ENCODE results near the gene IPO13. TPM values are rescaled to one million over a fixed set of nuclear protein-coding genes. Genes with fewer than 3 reads are reported as not detected.

Gene IPO13
- total RNA-seq, 2 donors from 2014 or later, result 16.0 to 16.6 TPM

DNA sequence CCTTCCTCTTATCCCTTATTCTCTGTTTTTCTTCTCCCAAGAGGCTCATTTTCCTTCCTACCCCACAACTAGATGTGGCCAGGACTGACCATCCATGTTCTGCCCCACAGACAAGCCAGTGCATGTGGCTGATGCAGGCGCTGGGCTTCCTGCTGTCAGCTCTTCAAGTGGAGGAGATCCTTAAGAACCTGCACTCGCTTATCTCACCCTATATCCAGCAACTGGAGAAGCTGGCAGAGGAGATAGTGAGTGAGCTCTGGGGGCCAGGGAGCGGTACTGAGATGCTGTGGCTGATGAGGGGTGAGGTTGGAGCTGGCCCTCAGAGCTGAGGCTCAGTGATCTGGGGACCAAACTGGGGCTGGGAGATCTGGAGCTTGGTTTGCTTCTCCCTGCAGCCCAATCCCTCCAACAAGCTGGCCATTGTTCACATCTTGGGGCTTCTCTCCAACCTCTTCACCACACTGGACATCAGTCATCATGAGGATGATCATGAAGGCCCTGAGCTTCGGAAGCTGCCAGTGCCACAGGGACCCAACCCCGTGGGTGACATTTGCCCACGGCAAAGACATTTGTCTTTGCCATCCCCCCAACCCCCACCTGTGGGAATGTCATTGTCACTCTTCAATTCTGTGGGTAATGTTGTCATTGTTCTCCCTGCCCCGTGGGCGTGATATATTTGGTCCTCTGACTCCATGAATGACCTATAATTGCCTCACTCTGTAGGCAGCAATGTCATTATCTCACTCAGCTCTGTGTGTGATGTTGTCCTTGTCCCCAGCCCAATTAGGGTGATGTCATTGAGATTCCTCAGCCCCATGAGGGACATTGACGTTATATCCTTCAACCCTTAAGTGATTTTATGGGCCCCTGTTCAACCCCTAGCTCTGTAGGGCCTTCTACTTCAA is 11.9 kb downstream of the IPO13 start:
- no peak overlapping the region for H3K27ac Mint-ChIP-seq
- H3K9me3 Mint-ChIP-seq, result no peaks in the 10 kb centered on the region
- DNase-seq (ENCODE audit: low spot score in 2 of 2) (no peak), ATAC-seq (no peak)
- H3K36me3 Mint-ChIP-seq, result peaks cover 0 to 5% of the 10 kb centered on the region in 2 donors

DNA sequence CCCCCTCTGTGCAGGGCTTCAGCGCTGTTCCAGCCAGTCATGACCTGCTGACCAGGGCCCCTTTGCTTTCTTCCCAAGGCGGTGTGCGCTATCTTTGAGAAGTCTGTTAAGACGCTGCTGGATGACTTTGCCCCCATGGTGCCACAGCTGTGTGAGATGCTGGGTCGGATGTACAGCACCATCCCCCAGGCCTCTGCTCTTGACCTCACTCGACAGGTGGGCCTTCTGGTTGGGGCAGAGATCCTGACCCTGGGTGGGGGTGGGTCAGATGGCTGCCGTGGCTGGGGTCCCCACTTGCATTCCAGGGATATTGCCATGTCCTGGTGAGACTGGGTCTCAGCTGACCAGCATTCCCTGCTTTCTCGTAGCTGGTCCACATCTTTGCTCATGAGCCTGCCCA is 14.0 kb downstream of the IPO13 start:
- no peak overlapping the region for H3K27ac Mint-ChIP-seq
- peaks cover 0 to 5% of the 10 kb centered on the region in 2 donors for H3K36me3 Mint-ChIP-seq
- no peaks in the 10 kb centered on the region for H3K9me3 Mint-ChIP-seq
- ATAC-seq (no peak), DNase-seq (ENCODE audit: low spot score in 2 of 2) (no peak)

DNA sequence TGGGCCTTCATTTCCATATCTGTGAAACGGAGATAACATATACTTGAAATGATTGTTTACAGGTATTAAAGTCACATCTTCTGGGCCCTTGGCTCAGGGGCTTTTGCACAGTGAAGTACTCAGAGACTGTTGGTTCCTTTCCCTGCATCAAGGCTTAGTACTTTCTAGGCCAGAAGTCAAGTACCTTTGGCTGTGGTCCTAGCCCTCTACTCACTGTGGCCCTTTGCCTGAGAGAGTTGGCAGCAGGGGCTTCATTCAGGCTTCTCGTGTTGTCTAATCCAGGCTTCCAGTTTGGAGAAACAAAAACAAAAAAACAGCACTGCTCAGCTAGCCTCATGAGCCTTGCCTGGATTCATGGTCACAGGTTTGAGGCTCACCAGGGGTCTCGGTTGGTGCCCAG is 14.9 kb downstream of the IPO13 start:
- Mint-ChIP-seq H3K36me3 (peaks cover 0 to 5% of the 10 kb centered on the region in 2 donors), H3K27ac (no peak overlapping the region), H3K9me3 (no peaks in the 10 kb centered on the region)
- no peak for DNase-seq (ENCODE audit: low spot score in 2 of 2)
- ATAC-seq, result no peak

DNA sequence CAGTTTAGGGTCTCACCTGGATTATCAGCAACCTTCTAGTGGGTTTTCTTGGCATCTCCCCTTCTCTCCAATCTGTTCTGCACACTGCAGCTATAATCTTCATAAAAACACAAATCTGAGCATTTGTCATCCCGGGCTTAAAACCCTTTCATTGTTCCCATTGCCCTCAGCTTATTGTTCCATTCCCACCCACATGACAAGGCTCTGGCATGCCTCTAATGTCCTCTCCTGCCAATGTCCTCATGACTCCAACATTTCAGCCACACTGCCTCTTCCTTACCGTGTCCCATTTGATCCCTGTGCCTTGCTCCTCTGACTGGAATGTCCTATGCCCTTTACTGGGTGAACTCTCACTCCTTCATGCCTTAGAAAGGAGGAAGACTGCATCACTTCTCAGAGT is 15.6 kb downstream of the IPO13 start:
- ATAC-seq (no peak), DNase-seq (ENCODE audit: low spot score in 2 of 2) (no peak)
- Mint-ChIP-seq H3K36me3 (peaks cover 0 to 5% of the 10 kb centered on the region in 2 donors), H3K9me3 (no peaks in the 10 kb centered on the region), H3K27ac (no peak overlapping the region)

DNA sequence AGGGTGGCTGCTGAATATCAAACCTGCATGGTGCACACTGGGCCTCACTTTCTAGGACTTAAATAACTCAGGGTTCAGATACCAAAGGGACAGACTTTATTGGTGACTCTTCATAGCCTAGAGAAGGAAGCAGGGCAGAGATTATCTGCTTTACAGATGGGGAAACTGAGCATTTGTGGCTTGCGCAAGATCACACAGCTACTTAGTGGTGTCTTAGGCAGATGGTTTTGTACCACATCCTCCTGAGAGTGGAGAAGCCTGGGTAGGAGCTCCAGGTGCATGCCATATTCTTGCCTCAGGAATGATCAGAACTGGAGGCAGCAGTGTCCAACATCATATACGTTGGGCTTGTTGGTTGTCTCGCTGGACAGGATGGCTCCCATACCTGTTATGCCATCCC is 16.3 kb downstream of the IPO13 start:
- Mint-ChIP-seq H3K36me3 (peaks cover 0 to 5% of the 10 kb centered on the region in 2 donors), H3K9me3 (no peaks in the 10 kb centered on the region), H3K27ac (no peak overlapping the region)
- ATAC-seq (no peak), DNase-seq (ENCODE audit: low spot score in 2 of 2) (no peak)

DNA sequence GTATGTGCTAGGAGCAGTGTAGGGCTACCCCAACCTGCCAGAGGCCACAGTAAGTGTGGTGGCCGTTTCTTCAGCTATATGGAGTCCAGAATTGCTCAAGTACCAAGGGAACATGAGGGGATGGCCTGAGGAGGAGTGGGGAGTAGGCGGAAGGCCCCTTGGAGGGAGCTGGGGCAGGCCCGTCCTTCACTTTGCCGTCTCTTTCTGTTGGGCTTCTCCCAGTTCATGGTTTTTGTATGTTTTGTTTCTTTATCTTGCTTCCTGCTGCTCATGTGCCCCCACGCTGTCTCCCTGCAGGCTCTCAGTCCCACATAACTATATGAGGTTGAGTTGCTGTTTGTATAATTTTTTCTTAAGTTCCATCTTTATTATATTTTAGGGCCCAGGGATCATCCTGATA is 17.1 kb downstream of the IPO13 start:
- Mint-ChIP-seq H3K9me3 (no peaks in the 10 kb centered on the region), H3K36me3 (peaks cover 0 to 5% of the 10 kb centered on the region in 2 donors)
- ATAC-seq, result no peak

DNA sequence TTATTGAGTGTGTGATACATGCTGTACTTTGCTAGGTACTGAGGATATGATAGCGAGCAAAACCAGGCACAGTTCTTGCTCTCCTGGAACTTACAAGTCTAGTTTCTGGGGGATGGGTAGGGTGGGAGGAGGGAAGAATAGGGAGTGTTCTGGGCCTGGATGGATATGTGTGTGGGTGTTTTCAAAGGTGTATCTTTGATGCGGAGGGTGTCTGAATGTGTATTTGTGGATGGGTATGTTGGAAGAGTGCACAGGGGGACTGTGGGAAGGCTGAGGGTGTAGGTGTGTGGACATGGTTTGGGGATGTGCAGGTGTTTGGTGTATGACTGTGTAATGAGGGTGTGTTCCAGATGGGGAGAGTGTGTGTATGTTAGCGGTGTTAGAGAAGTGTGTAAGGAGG is 18.6 kb downstream of the IPO13 start:
- no peaks in the 10 kb centered on the region for H3K9me3 Mint-ChIP-seq

More for the DNA sequence above, 17.1 kb downstream of the IPO13 start:
- no peak overlapping the region for H3K27ac Mint-ChIP-seq
- DNase-seq (ENCODE audit: low spot score in 2 of 2), result no peak

DNA sequence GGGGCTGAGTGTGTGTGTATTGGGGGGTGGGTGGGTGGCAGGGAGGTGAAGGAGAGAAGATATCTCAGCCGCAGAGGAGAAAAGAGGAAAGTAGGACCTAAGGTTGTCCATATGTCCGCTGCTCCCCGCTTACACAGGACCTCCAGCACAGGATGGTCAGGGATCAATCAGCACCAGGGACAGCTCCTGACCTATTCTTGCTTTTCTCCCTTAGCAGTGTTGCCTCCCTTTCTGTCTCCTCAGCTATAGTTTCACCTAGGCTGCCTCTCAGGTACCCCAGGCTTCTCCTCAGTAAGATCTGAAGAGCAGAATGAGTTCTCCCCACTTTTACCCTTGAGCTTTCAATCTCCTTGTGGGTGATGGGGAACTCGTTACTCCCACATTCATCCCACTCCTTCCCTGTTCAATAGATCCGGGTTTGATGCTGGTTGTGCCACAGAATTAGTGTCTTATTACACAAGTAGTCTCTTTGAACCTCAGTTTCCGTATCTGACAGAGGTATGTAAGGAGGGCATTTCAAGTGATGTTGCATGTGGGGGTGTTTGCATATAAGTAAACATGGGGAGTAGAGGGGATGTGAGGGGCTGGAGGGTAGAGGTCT is 21.7 kb downstream of the IPO13 start:
- no peaks in the 10 kb centered on the region for H3K9me3 Mint-ChIP-seq
- ATAC-seq, result no peak
- no peak overlapping the region for H3K27ac Mint-ChIP-seq
- H3K36me3 Mint-ChIP-seq, result peaks cover 4 to 11% of the 10 kb centered on the region in 2 donors
- DNase-seq (ENCODE audit: low spot score in 2 of 2), result no peak

More for the DNA sequence above, 18.6 kb downstream of the IPO13 start:
- DNase-seq (ENCODE audit: low spot score in 2 of 2) (no peak), ATAC-seq (no peak)
- Mint-ChIP-seq H3K27ac (no peak overlapping the region), H3K36me3 (peaks cover 0 to 11% of the 10 kb centered on the region in 2 donors)

DNA sequence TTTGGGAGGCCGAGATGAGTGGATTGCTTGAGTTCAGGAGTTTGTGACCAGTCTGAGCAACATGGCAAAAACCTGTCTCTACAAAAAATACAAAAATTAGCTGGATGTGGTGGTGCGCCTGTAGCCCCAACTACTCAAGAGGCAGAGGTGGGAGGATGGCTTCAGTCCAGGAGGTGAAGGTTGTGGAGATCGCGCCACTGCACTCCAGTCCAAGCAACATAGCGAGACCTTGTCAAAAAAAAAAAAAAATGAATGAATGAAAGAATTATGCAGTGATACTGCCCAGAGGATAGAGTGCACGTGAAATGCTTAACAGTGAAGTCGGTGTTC is 22.6 kb downstream of the IPO13 start:
- no peaks in the 10 kb centered on the region for H3K9me3 Mint-ChIP-seq
- peaks cover 6 to 16% of the 10 kb centered on the region in 2 donors for H3K36me3 Mint-ChIP-seq
- DNase-seq (ENCODE audit: low spot score in 2 of 2) (no peak), ATAC-seq (no peak)
- H3K27ac Mint-ChIP-seq, result peak overlapping the region in 1 of 2 donors; percentile 88

DNA sequence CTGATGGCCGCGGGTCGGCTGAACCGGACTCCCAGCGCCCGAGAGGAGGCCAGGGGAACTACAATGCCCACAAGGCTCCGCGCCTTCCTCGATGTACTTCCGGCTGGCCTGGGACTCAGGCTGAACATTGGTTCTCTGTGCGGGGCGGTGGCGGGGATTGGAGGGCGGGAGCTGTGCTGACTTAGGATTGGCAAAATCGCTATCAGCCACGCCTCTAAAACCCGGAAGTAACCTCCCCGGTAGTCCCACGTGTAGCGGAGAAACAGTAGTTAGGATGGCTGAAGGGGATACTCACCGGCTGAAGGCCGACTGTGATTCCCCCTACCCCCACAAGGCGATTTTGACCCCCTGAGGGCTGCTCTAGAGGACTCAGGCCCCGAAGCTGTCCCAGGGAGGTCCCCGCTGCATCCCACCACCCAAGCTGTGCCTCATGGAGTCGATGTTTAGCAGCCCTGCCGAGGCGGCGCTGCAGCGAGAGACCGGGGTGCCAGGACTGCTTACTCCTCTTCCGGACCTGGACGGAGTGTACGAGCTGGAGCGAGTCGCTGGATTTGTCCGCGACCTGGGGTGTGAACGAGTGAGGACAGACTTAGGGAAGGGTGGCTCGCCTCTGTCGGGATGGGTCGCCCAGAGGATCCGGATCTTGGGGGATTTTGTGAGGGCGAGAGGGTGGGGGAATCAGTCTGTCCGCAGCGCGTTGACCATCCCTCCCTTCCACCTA is 23.2 kb downstream of the IPO13 start, which contains the start of gene DPH2:
Gene DPH2, plus strand, starts transcription at position 265 of the 721 bp plus-strand sequence. Its CDS starts 166 bp downstream, at position 431.
- DNase-seq (ENCODE audit: low spot score in 2 of 2) (peak; percentile 88 to 92), ATAC-seq (peak; percentile 91 to 95)

DNA sequence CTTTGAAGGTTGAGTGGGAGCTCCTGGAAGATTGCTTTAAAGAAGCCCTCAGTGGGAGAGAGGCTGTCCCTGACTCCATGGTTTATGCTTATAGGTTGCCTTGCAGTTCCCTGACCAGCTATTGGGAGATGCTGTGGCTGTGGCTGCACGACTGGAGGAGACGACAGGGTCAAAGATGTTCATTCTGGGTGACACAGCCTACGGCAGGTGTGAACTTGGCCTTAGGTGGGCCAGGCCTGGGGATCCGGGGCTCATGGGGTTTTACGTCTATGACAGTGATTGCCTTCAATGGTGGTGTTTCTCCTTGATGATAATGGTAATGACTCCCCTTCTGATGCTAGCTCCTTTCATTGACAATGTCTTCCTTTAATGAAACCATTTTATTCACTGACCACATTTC is 23.8 kb downstream of the IPO13 start:
- DNase-seq (ENCODE audit: low spot score in 2 of 2) (no peak), ATAC-seq (no peak)
- Mint-ChIP-seq H3K27ac (peak overlapping the region; percentile 88 to 91), H3K36me3 (peaks cover 6 to 18% of the 10 kb centered on the region in 2 donors), H3K9me3 (no peaks in the 10 kb centered on the region)

More for the DNA sequence above, 23.2 kb downstream of the IPO13 start, which contains the start of gene DPH2:
- no peaks in the 10 kb centered on the region for H3K9me3 Mint-ChIP-seq
- peak within 1 kb of the TSS; percentile 88 to 91 for H3K27ac Mint-ChIP-seq
- peaks cover 6 to 16% of the 10 kb centered on the region in 2 donors for H3K36me3 Mint-ChIP-seq

DNA sequence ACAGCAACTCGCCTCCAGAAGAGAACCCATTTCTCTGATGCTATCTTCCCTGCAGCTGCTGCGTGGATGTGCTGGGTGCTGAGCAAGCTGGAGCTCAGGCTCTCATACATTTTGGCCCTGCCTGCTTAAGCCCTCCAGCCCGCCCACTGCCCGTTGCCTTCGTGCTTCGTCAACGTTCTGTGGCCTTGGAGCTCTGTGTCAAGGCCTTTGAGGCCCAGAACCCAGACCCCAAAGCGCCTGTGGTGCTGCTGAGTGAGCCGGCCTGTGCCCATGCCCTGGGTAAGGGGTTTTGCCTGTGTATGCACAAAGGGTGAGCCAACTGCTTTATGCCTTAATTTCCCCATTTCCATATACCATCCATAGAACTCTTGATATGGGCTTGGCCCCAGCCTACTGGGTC is 24.2 kb downstream of the IPO13 start:
- no peaks in the 10 kb centered on the region for H3K9me3 Mint-ChIP-seq
- H3K27ac Mint-ChIP-seq, result peak overlapping the region; percentile 88 to 91
- ATAC-seq, result no peak

DNA sequence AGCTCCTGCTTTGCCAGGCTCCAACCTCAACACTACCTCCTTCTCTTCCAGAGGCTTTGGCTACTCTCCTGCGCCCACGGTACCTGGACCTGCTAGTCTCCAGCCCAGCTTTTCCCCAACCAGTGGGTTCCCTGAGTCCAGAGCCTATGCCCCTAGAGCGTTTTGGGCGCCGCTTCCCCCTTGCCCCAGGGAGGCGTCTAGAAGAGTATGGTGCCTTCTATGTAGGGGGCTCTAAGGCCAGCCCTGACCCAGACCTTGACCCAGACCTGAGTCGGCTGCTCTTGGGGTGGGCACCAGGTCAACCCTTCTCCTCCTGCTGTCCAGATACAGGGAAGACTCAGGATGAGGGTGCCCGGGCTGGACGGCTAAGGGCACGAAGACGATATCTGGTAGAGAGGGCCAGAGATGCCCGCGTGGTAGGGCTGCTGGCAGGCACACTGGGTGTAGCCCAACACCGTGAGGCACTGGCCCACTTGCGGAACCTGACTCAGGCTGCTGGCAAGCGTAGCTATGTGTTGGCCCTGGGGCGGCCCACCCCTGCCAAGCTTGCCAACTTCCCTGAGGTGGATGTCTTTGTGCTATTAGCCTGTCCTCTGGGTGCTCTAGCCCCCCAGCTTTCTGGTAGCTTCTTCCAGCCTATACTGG is 24.7 kb downstream of the IPO13 start:
- peaks cover 11 to 27% of the 10 kb centered on the region in 2 donors for H3K36me3 Mint-ChIP-seq
- DNase-seq (ENCODE audit: low spot score in 2 of 2), result no peak
- ATAC-seq, result no peak
- H3K9me3 Mint-ChIP-seq, result no peaks in the 10 kb centered on the region
- H3K27ac Mint-ChIP-seq, result peak overlapping the region in 1 of 2 donors; percentile 88

More for the DNA sequence above, 24.2 kb downstream of the IPO13 start:
- no peak for DNase-seq (ENCODE audit: low spot score in 2 of 2)
- H3K36me3 Mint-ChIP-seq, result peaks cover 6 to 22% of the 10 kb centered on the region in 2 donors

DNA sequence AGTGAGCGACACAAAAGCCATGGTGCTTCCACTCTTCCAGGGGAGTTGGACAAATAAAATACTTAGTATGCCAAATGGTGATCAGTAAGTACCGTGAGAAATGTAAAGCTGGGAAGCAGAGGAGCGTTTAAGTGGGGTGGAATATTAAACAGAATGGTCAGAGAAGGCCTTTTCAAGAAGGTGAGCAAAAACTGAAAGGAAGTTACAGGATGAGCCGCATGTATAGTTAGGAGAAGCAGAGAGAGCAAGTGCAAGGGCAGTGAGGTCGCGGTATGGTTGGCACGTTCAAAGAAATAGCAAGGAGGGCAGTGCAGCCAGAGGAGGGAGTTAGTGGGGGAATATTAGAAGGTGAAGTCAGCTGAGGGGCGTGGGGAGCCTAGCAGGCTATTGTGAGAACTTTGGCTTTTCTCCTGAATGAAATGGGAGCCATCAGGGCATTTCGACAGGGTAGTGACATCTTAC is 27.3 kb downstream of the IPO13 start:
- no peaks in the 10 kb centered on the region for H3K9me3 Mint-ChIP-seq
- DNase-seq (ENCODE audit: low spot score in 2 of 2) (no peak), ATAC-seq (no peak)
- peak overlapping the region; percentile 91 for H3K27ac Mint-ChIP-seq
- peaks cover 29 to 45% of the 10 kb centered on the region in 2 donors for H3K36me3 Mint-ChIP-seq

DNA sequence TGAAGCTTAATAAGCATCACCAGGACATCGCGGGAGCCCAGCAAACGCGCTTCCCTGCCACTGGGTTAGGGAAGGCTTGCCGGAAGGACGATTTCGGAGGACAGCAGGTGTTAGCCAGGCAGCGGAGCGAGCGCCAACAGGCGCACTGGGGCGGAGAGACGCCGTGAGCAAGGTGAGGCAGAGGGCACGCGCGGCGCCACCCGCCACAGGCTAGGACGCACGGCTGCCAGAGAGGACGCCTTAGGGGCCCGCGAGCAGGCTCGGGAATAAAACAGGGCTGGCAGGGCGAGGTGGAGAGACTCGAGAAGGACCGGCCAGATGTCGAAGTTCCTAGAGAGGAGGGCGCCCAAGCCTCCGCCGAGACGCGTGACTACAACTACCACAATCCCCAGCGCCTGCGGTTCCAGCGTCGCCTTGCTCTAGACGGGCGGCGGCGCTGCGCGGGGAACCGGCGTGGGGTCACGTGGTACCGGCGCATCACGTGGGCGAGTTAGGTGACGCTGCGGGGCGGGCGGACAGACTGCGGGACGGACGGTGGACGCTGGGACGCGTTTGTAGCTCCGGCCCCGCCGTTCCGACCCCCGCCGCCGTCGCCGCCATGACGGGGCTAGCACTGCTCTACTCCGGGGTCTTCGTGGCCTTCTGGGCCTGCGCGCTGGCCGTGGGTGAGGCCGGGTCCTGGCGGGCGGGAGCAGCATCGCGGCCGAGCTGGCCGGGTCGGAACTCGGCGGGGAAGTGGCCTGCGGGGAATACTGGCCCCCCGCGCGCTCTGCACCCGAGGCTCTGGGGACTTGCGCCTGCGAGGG is 27.9 kb downstream of the IPO13 start, which contains the start of gene ATP6V0B:
Gene ATP6V0B, plus strand, starts transcription at position 518 of the 806 bp plus-strand sequence. Its CDS starts 81 bp downstream, at position 599.
- Mint-ChIP-seq H3K27ac (peak within 1 kb of the TSS; percentile 91), H3K9me3 (no peaks in the 10 kb centered on the region), H3K36me3 (peaks cover 29 to 45% of the 10 kb centered on the region in 2 donors)
- DNase-seq (ENCODE audit: low spot score in 2 of 2) (peak; percentile 94 to 95), ATAC-seq (peak; percentile 78 to 84)

All from activated naive CD4-positive, alpha-beta T cell treated with anti-CD3 and anti-CD28 coated beads, Interleukin-2, amount 50 U/mL, for 72 hours (primary cell).